HepG2 (cell line): ENCODE results near the gene KCNK15. TPM values are rescaled to one million over a fixed set of nuclear protein-coding genes. Genes with fewer than 3 reads are reported as not detected.

Source experiments
- FOXO4 ChIP-seq: sonication (generic); formaldehyde crosslinking; conservative IDR thresholded peaks from 2 replicates; pipeline ENCODE4 v1.8.1; 2023; ENCODE audit warnings: missing genetic modification reagents
- MAX ChIP-seq: IDR thresholded peaks from 2 replicates; pipeline ENCODE4 v1.6.1; 2012; ENCODE audit warnings: inconsistent platforms
- MED8 ChIP-seq: sonication (generic); formaldehyde crosslinking; IDR thresholded peaks from 2 replicates; pipeline ENCODE4 v1.8.1; 2023; ENCODE audit warnings: mild to moderate bottlenecking, missing genetic modification reagents; ENCODE audit not compliant: insufficient replicate concordance
- NCOA2 ChIP-seq: sonication (generic); formaldehyde crosslinking; IDR thresholded peaks from 2 replicates; pipeline ENCODE4 v1.8.0; 2022; ENCODE audit warnings: inconsistent platforms
- NR2F6 ChIP-seq, 2 experiments: IDR thresholded peaks; 2 replicates each; pipeline ENCODE4 v1.6.1; 2016; ENCODE audit warnings: antibody characterized with exemption in 1 of 2, mild to moderate bottlenecking in 1 of 2
- PHF5A ChIP-seq: IDR thresholded peaks from one replicate; pipeline ENCODE4 v1.6.1; 2018; ENCODE audit warnings: low read depth, missing genetic modification reagents; ENCODE audit not compliant: unreplicated experiment
- RFX3 ChIP-seq: IDR thresholded peaks from 2 replicates; pipeline ENCODE4 v1.6.1; 2016; ENCODE audit warnings: missing biosample characterization, missing genetic modification reagents
- RNF2 ChIP-seq: fragments of 450-650 bp; conservative IDR thresholded peaks from 2 replicates; pipeline ENCODE4 v1.6.1; 2016; ENCODE audit warnings: low read depth
- SKI ChIP-seq: fragments of 450-650 bp; IDR thresholded peaks from one replicate; pipeline ENCODE4 v1.6.1; 2018; ENCODE audit warnings: mild to moderate bottlenecking; ENCODE audit not compliant: partially characterized antibody
- SMARCE1 ChIP-seq: fragments of 450-650 bp; IDR thresholded peaks from 2 replicates; pipeline ENCODE4 v1.6.1; 2017; ENCODE audit warnings: borderline replicate concordance
- SRY ChIP-seq: sonication (generic); formaldehyde crosslinking; IDR thresholded peaks from 2 replicates; pipeline ENCODE4 v1.8.0; 2022; ENCODE audit warnings: mild to moderate bottlenecking, missing genetic modification reagents
- TAF15 ChIP-seq: fragments of 200-400 bp; formaldehyde crosslinking; IDR thresholded peaks from one replicate; pipeline ENCODE4 v1.6.1; 2018; ENCODE audit warnings: mild to moderate bottlenecking, low read depth, low read length; ENCODE audit not compliant: poor library complexity, severe bottlenecking
- ZBTB3 ChIP-seq: sonication (generic); formaldehyde crosslinking; IDR thresholded peaks from 2 replicates; pipeline ENCODE4 v1.4.0; 2020; ENCODE audit warnings: low read depth, mild to moderate bottlenecking, moderate library complexity, missing genetic modification reagents, borderline replicate concordance
- ZMYM3 ChIP-seq: sonication (generic); formaldehyde crosslinking; IDR thresholded peaks from 2 replicates; pipeline ENCODE4 v1.5.1; 2020; ENCODE audit warnings: mild to moderate bottlenecking, missing genetic modification reagents
- ZNF232 ChIP-seq: sonication (generic); formaldehyde crosslinking; IDR thresholded peaks from 2 replicates; pipeline ENCODE4 v1.4.0; 2020; ENCODE audit warnings: missing genetic modification reagents, borderline replicate concordance
- ZNF317 ChIP-seq: sonication (generic); formaldehyde crosslinking; IDR thresholded peaks from 2 replicates; pipeline ENCODE4 v1.5.0; 2020; ENCODE audit warnings: mild to moderate bottlenecking, missing genetic modification reagents
- ZNF362 ChIP-seq: sonication (generic); formaldehyde crosslinking; IDR thresholded peaks from 2 replicates; pipeline ENCODE4 v1.4.0; 2020; ENCODE audit warnings: missing genetic modification reagents, mild to moderate bottlenecking, borderline replicate concordance
- ZNF547 ChIP-seq: sonication (generic); formaldehyde crosslinking; IDR thresholded peaks from 2 replicates; pipeline ENCODE4 v1.5.1; 2020; ENCODE audit warnings: mild to moderate bottlenecking, missing genetic modification reagents
- ZNF552 ChIP-seq: sonication (generic); formaldehyde crosslinking; IDR thresholded peaks from 2 replicates; pipeline ENCODE4 v1.9.0; 2022; ENCODE audit warnings: missing genetic modification reagents, mild to moderate bottlenecking, borderline replicate concordance
- ZNF563 ChIP-seq: sonication (generic); formaldehyde crosslinking; IDR thresholded peaks from 2 replicates; pipeline ENCODE4 v1.8.0; 2022; ENCODE audit warnings: mild to moderate bottlenecking, moderate library complexity, missing genetic modification reagents
- ZNF569 ChIP-seq: sonication (generic); formaldehyde crosslinking; IDR thresholded peaks from 2 replicates; pipeline ENCODE4 v1.5.0; 2020; ENCODE audit warnings: mild to moderate bottlenecking, missing genetic modification reagents, moderate library complexity, borderline replicate concordance
- ZNF615 ChIP-seq: sonication (generic); formaldehyde crosslinking; IDR thresholded peaks from 2 replicates; pipeline ENCODE4 v1.5.0; 2020; ENCODE audit warnings: mild to moderate bottlenecking, missing genetic modification reagents, borderline replicate concordance
- ZNF687 ChIP-seq: sonication (generic); formaldehyde crosslinking; IDR thresholded peaks from 2 replicates; pipeline ENCODE4 v1.5.1; 2020; ENCODE audit warnings: mild to moderate bottlenecking, missing genetic modification reagents, moderate library complexity
- ZNF768 ChIP-seq: sonication (generic); formaldehyde crosslinking; IDR thresholded peaks from 2 replicates; pipeline ENCODE4 v1.4.0; 2020; ENCODE audit warnings: missing genetic modification reagents
- polyA plus RNA-seq, 8 experiments: library from polyadenylated mRNA; depleted of rRNA in 3 of 8; stranded (reverse) in 7 of 8; unstranded in 1 of 8; fragments of >200 nt; fragmentation: Illumina TruSeq in 4 of 8; extraction: Trizol in 4 of 8; gene quantifications; 2 replicates each; pipeline versions ENCODE4 v1.2.1 to v1.2.3, GENCODE V29; 2011 to 2016; ENCODE audit warnings: low read depth in 4 of 8, missing spikeins in 1 of 8, mixed read lengths in 1 of 8; ENCODE audit not compliant: insufficient read depth in 1 of 8
- total RNA-seq, 5 experiments: library from RNA; depleted of rRNA; stranded (reverse); fragments of >200 nt; fragmentation: Illumina TruSeq; extraction: Trizol; gene quantifications; 2 replicates each; pipeline ENCODE4 v1.2.3, GENCODE V29; 2016; ENCODE audit warnings: low read depth in 1 of 5

The KCNK15 gene
- total and polyA plus RNA-seq, 2 of the 13 experiments (the other 11 are each of a cell fraction or from before 2014, with no cell fraction given): 0.03 TPM; not detected in 1

GRCh38 chr20:44714701-44715498, 30.8 kb upstream of the KCNK15 start, which contains the start of gene CCN5 (continued):
- TF ChIP-seq NR2F6 (IDR thresholded peaks at IDR 0.05) (no peak), NR2F6 (CRISPR knock-in tag; IDR thresholded peaks at IDR 0.05) (0 out of 2 replicates have a peak, but pooled peaks have one; percentile 24), RNF2 (no peak), MED8 (CRISPR knock-in tag) (no peak), ZNF687 (CRISPR knock-in tag) (peak; percentile 47), ZNF552 (CRISPR knock-in tag) (no peak), MAX (no peak), FOXO4 (CRISPR knock-in tag) (0 out of 2 replicates have a peak, but pooled peaks have one; percentile 55), ZBTB3 (CRISPR knock-in tag) (no peak), ZNF232 (CRISPR knock-in tag) (no peak), PHF5A (CRISPR knock-in tag) (no peak), SKI (no peak), SRY (CRISPR knock-in tag) (no peak), ZNF362 (no peak), ZMYM3 (CRISPR knock-in tag) (no peak), ZNF547 (CRISPR knock-in tag) (no peak), TAF15 (no peak), SMARCE1 (no peak), ZNF317 (no peak), ZNF569 (CRISPR knock-in tag) (no peak), ZNF768 (CRISPR knock-in tag) (peak; percentile 63; the same call in 1 of the 2 replicates), ZNF615 (CRISPR knock-in tag) (no peak), ZNF563 (CRISPR knock-in tag) (no peak), NCOA2 (CRISPR knock-in tag) (0 out of 2 replicates have a peak, but pooled peaks have one; percentile 15), RFX3 (CRISPR knock-in tag) (no peak)
